Gastrocnemius medialis (tissue), 4 donors: Measurements from ENCODE around the gene TENT5C.

Source experiments
- POLR2A ChIP-seq, 2 donors: fragments of 450-650 bp; IDR thresholded peaks; one replicate each; pipeline ENCODE4 v1.6.1; 2017; ENCODE audit warnings: antibody characterized with exemption in 2 of 2, mild to moderate bottlenecking in 2 of 2, moderate library complexity in 2 of 2
- TF ChIP-seq, protein P1 (sequence below), 5 experiments: fragments of 450-650 bp in 3 of 5; fragments of 200-600 bp in 2 of 5; sonication (generic) in 2 of 5; IDR thresholded peaks in 4 of 5; conservative IDR thresholded peaks in 1 of 5; 1 replicate in 4 of 5; 2 replicates in 1 of 5; pipeline ENCODE4 v1.5.1; 2016 to 2019; ENCODE audit warnings: antibody characterized with exemption in 5 of 5, mild to moderate bottlenecking in 3 of 5, moderate library complexity in 3 of 5

DNA sequence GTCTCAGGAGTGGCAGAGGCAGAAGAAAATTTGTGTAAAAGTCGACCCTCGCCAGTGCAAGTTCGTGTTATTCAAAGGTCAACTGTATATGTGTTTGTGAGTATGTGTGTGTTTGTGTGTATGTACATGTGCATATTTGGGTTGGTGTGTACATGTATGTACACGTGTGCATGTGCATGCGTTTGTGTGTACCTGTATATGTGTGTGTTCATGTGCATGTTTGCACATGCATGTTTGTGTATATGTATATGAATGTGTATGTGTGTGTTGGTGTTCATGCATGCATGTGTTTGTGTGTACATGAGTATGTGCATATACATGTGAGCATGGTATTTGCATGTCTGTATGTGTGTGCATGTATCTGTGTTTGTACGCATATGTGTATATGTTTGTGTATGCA, 21.7 kb upstream of the TENT5C start:
- TF ChIP-seq, protein P1, sequence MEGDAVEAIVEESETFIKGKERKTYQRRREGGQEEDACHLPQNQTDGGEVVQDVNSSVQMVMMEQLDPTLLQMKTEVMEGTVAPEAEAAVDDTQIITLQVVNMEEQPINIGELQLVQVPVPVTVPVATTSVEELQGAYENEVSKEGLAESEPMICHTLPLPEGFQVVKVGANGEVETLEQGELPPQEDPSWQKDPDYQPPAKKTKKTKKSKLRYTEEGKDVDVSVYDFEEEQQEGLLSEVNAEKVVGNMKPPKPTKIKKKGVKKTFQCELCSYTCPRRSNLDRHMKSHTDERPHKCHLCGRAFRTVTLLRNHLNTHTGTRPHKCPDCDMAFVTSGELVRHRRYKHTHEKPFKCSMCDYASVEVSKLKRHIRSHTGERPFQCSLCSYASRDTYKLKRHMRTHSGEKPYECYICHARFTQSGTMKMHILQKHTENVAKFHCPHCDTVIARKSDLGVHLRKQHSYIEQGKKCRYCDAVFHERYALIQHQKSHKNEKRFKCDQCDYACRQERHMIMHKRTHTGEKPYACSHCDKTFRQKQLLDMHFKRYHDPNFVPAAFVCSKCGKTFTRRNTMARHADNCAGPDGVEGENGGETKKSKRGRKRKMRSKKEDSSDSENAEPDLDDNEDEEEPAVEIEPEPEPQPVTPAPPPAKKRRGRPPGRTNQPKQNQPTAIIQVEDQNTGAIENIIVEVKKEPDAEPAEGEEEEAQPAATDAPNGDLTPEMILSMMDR (IDR thresholded peaks at IDR 0.05 in 4 of 5, conservative IDR thresholded peaks at IDR 0.05 in 1 of 5) = no peak
- no peak for TF ChIP-seq POLR2A (IDR thresholded peaks at IDR 0.05)
